Thymus (tissue), 11 donors: ENCODE results near the gene SPATA13. TPM values are rescaled to one million over a fixed set of nuclear protein-coding genes. Genes with fewer than 3 reads are reported as not detected.
A peak's percentile ranks its signal among the peaks of the same experiment; 100 is the strongest.

Source experiments
- DNase-seq, 9 donors: peaks; one replicate each; pipeline ENCODE4 v3.0.0-alpha.2; 2013; ENCODE audit warnings: low spot score in 9 of 9, low read depth in 6 of 9, missing footprints in 1 of 9
- H3K27ac ChIP-seq, 2 donors: one replicate each; pipeline ENCODE4 v1.5.1; 2013; ENCODE audit warnings: control low read depth in 1 of 2, low read depth in 1 of 2, low read length in 1 of 2, mild to moderate bottlenecking in 1 of 2, moderate library complexity in 1 of 2
- H3K27me3 ChIP-seq, 2 donors: one replicate each; pipeline ENCODE4 v1.5.1; 2013; ENCODE audit warnings: low read length in 1 of 2; ENCODE audit not compliant: control insufficient read depth in 2 of 2, insufficient read depth in 1 of 2
- H3K36me3 ChIP-seq, 2 donors: one replicate each; pipeline ENCODE4 v1.5.1; 2013; ENCODE audit warnings: low read length in 1 of 2, mild to moderate bottlenecking in 1 of 2, moderate library complexity in 1 of 2; ENCODE audit not compliant: control insufficient read depth in 2 of 2, insufficient read depth in 2 of 2
- H3K4me1 ChIP-seq, 2 donors: one replicate each; pipeline ENCODE4 v1.5.1; 2013; ENCODE audit warnings: low read length in 2 of 2; ENCODE audit not compliant: control insufficient read depth in 2 of 2, insufficient read depth in 2 of 2
- H3K4me3 ChIP-seq, 2 donors: one replicate each; pipeline ENCODE4 v1.5.1; 2013; ENCODE audit warnings: low read length in 2 of 2, control low read depth in 1 of 2, mild to moderate bottlenecking in 1 of 2
- H3K9me3 ChIP-seq, 2 donors: one replicate each; pipeline ENCODE4 v1.5.1; 2013; ENCODE audit warnings: low read length in 1 of 2, mild to moderate bottlenecking in 1 of 2; ENCODE audit not compliant: control insufficient read depth in 2 of 2, insufficient read depth in 1 of 2
- WGBS: extraction: QIAGEN DNeasy Blood & Tissue Kit; methylation state at CpG from one replicate; pipeline ENCODE4 v1.1.7; 2013; 5-methylcytosine and 5-hydroxymethylcytosine counted together
- polyA plus RNA-seq: library from polyadenylated mRNA; stranded (reverse); fragments of 200-250 nt; gene quantifications from one replicate; pipeline ENCODE4 v1.2.3, GENCODE V29; 2013
- total RNA-seq: library from RNA; stranded (reverse); fragments of 120-200 nt; gene quantifications from one replicate; pipeline ENCODE4 v1.2.4, GENCODE V29; 2013
- donor health status: healthy.

Gene SPATA13
- total and polyA plus RNA-seq, 2 donors, result 17.0 to 18.7 TPM

DNA sequence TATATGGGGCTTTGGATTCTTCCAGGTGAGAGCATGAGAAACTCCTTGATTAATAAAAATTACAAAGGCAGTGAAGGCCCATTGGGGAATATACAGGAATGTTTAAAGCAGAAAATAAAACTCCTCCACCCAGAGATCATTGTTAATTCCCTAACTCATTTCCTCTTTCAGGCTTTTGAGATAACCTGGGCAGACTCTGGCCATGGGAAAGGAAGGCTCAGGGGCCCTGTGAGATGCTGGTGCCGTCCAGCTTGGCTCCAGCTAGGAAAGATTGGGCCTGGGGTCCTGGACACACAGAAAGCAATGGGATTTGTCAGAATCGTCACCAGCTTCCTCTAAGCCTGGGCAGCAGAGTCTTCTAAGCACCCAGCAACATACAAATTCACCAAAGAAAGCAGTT lies 36.8 kb upstream of the SPATA13 start:
- 91% methylated on average over 2 of the region's 2 CpGs for WGBS
- DNase-seq, result no peak
- Histone ChIP-seq H3K4me3 (no peak overlapping the region), H3K36me3 (no peaks in the 10 kb centered on the region), H3K27ac (no peak overlapping the region), H3K27me3 (no peaks in the 10 kb centered on the region), H3K9me3 (no peaks in the 10 kb centered on the region), H3K4me1 (peaks cover 12 to 46% of the 10 kb centered on the region in 2 donors)

DNA sequence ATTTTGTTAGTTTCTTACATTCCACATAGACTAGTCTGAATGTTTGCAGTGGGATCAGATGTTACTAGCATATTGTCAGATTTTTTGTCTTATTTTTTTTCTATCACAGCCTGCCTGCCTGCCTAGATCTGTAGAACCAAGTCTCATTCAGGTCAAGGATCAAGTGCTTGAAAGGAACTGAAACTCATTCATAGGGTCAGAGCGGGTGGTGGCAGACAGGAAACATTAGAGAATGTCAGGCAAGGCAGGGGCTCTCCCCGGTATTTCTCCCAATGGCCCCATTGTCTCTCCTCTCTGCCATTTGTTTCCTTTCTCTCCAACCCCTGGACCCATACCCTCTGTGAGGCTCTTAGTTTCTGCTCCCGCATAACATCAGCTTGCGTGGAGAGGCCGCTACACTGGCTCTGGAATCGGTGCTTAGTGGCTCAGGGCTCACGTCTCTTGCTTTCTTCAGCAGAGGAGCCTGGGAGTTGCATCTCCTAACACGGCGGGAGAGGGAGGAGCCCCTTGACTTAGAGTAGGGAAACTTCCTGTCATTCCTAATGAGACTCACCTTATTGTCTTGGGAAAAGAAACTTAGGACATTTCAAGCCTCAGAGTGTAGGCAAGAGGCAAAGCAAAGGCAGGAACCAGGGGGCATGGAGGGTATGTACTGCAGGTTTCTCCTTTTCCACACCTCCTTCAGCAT lies 35.6 kb upstream of the SPATA13 start:
- no peaks in the 10 kb centered on the region for H3K36me3 ChIP-seq
- peaks cover 8 to 41% of the 10 kb centered on the region in 2 donors for H3K4me1 ChIP-seq
- 85% methylated on average over 9 of the region's 9 CpGs for WGBS
- H3K9me3 ChIP-seq, result no peaks in the 10 kb centered on the region
- no peak overlapping the region for H3K27ac ChIP-seq
- no peak overlapping the region for H3K4me3 ChIP-seq
- H3K27me3 ChIP-seq, result no peaks in the 10 kb centered on the region
- DNase-seq, result no peak

DNA sequence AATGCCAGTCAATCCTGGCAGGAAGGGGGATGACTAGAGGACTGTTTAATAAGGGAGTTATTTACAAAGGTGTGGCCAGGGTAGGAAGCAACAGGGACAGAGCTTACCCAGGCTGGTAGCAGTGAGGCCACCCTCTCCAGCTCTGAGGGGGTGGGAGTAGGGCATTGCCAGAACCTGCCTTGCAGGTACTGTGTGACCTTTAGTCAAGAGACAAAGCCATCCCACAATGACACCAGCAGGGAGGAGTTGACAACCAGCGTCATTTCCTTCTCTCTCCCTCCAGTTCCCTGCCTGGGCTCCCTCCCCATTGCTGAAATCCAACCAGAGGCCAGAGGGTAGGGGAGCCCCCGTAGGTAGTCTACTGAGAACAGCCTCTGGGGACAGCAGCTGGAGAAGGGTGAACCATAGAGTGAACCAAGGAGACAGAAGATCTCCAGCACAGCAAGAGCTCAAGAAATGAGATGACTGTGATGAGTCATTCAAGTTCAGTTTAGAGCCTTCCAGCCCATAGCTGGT lies 33.3 kb upstream of the SPATA13 start:
- Histone ChIP-seq H3K27ac (no peak overlapping the region), H3K9me3 (peaks cover 0 to 6% of the 10 kb centered on the region in 2 donors), H3K4me1 (peaks cover 10 to 40% of the 10 kb centered on the region in 2 donors), H3K36me3 (no peaks in the 10 kb centered on the region), H3K4me3 (no peak overlapping the region), H3K27me3 (no peaks in the 10 kb centered on the region)
- peak in 1 of 9 donors; percentile 36 for DNase-seq
- WGBS, result 93% methylated on average over 2 of the region's 2 CpGs

DNA sequence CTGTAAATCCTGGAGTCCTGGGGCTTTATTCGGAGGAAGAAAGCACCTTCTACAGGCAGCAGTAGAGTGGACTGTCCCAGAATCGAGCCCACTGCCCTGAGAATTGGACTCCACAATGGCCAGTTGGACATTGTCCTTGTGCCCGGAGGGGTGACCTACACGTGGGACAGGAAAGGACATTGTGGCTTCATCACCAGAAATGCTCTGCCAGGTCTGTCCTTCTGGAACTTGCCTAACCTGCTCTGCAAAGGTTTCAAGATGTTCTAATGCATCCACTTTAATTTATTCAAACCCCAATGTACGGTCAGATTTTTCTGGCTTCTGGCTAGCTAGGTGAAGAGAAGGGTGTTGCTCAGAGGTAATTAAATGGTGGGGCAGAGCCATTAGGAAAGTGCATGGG lies 32.4 kb upstream of the SPATA13 start:
- Histone ChIP-seq H3K27me3 (no peaks in the 10 kb centered on the region), H3K36me3 (no peaks in the 10 kb centered on the region), H3K4me1 (peaks cover 7 to 36% of the 10 kb centered on the region in 2 donors), H3K4me3 (no peak overlapping the region), H3K27ac (no peak overlapping the region), H3K9me3 (peaks cover 0 to 7% of the 10 kb centered on the region in 2 donors)
- WGBS, result 97% methylated on average over 5 of the region's 5 CpGs
- no peak for DNase-seq

DNA sequence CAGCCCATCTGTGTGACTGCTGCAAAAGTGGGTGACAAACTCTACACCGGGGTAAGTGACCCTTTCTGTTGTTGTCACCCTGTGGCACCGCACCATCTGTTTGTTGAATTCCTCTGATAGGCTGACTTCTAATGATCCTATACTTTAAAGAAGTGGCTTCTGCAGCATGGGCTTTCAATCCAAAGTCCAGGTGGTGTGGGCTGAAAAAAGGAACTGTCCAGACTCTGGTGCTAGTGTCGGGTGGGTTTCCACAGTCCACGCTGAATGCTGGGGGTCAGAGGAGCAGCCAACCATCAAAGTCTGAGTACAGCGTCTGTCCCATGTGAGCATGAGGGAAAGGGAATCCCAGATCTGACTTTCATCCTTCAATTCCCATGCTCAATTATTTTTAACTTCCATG lies 31.6 kb upstream of the SPATA13 start:
- WGBS, result 91% methylated on average over 5 of the region's 5 CpGs
- Histone ChIP-seq H3K4me1 (peaks cover 7 to 39% of the 10 kb centered on the region in 2 donors), H3K27me3 (no peaks in the 10 kb centered on the region), H3K9me3 (peaks cover 0 to 7% of the 10 kb centered on the region in 2 donors), H3K27ac (no peak overlapping the region), H3K36me3 (no peaks in the 10 kb centered on the region), H3K4me3 (no peak overlapping the region)
- no peak for DNase-seq

DNA sequence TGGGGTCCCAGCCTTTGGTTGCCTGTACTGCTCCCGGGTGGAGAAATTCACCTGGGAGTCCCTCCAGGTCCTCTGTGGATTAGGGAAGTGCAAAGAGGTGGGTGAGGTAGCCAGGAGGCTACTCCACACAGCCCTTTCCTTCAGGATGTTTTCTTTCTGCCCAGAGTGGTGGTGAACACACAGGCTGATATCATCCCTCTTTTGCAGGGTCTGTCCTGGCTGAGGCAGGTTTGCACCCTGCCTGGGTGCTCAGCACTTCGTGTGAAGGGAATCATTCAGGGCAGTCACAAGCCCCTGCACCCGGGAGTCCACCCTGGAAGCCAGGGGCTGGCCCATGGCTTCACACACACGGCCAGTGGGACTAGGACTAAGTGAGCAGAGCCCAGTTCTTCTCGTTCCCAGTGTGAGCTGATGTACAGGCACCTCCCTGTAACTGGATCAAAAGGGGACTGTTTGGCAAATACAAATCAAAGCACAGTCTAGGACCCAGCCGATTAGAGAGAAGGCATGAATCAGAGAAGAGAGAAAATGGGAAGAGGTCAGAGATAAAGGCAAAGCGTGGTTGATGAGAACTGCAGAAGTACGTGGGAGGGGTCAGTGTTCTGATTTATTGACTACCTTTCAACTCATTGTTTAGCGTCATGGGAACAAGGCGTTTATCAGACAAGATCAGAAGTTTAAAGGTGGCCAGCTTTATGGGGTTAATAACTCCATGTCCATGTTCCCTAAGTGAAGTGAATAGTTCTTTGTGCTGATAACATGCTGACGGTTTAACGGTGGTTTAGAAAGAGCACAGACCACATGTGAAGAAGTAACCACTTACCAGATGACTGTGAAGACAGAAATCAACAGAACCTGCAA lies 30.4 kb upstream of the SPATA13 start:
- Histone ChIP-seq H3K4me1 (peaks cover 7 to 34% of the 10 kb centered on the region in 2 donors), H3K9me3 (peaks cover 0 to 7% of the 10 kb centered on the region in 2 donors), H3K27me3 (no peaks in the 10 kb centered on the region), H3K4me3 (no peak overlapping the region), H3K36me3 (no peaks in the 10 kb centered on the region), H3K27ac (no peak overlapping the region)
- 50% methylated on average over 12 of the region's 12 CpGs for WGBS
- DNase-seq, result peak in 1 of 9 donors; percentile 53

DNA sequence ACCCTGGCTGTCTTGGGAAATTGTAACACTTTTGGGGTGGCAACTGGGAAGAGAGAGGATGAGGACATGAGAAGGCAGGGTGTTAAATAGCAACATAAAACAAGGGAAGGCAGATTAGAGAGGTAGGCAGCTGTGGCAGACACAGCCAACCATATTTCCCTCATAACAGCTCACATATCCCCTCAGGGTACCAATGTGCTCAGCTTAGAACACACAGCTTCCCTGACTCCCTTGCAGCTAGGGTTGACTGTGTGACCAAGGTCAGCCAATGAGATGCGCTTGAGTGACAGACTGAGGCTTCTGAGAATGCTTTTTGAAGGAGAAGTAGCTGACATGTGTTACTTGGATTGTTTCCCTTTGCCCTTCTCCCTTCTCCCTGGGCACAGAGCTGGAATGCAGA lies 28.8 kb upstream of the SPATA13 start:
- H3K4me3 ChIP-seq, result no peak overlapping the region
- peaks cover 0 to 7% of the 10 kb centered on the region in 2 donors for H3K9me3 ChIP-seq
- no peaks in the 10 kb centered on the region for H3K36me3 ChIP-seq
- WGBS, result 40% methylated on average over 1 of the region's 1 CpG
- H3K4me1 ChIP-seq, result peaks cover 7 to 34% of the 10 kb centered on the region in 2 donors
- no peaks in the 10 kb centered on the region for H3K27me3 ChIP-seq
- no peak for DNase-seq
- no peak overlapping the region for H3K27ac ChIP-seq

DNA sequence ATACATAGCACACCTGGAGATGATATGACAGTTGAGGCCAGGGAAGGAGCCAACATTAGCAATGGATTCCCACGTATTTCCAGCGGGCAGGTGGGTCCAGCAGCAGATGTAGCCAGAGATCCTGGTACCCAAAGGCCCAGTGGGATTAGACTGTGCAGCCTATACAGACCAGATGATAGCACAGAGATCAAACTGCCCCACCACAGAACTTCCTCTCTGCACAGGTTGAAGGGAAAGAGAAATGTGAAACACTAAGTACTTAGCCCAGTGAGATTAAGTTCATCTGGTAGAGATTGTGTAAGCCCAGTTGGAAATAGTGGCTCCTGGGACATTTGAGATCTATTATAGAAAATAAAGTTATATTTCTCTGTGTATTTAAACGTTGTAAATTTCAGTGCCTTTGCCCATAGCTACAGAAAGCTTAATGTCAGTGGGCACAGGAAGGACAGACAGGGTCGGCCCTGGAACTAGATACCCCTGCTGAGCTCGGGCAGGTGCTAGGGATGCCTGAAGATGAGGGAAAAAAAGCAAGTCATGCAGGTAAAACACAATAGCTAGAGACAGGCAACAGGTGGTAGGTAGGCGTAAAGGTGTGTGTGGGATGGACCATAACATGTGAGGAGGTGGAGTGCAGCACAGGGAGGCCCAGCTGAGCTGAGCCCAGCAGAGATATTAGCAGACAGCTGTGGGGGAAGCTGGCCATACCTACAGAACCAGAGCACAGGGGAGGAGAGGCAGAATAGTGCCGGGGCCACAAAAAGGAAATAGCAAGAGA lies 27.3 kb upstream of the SPATA13 start:
- peaks cover 0 to 7% of the 10 kb centered on the region in 2 donors for H3K9me3 ChIP-seq
- peaks cover 7 to 28% of the 10 kb centered on the region in 2 donors for H3K4me1 ChIP-seq
- WGBS, result 79% methylated on average over 7 of the region's 7 CpGs

More for the DNA sequence above, 27.3 kb upstream of the SPATA13 start:
- no peaks in the 10 kb centered on the region for H3K27me3 ChIP-seq
- no peaks in the 10 kb centered on the region for H3K36me3 ChIP-seq
- no peak overlapping the region for H3K27ac ChIP-seq
- no peak overlapping the region for H3K4me3 ChIP-seq
- DNase-seq, result peak in 1 of 9 donors; percentile 50
